ENCODE results near the gene NRARP.

The NRARP gene

DNA sequence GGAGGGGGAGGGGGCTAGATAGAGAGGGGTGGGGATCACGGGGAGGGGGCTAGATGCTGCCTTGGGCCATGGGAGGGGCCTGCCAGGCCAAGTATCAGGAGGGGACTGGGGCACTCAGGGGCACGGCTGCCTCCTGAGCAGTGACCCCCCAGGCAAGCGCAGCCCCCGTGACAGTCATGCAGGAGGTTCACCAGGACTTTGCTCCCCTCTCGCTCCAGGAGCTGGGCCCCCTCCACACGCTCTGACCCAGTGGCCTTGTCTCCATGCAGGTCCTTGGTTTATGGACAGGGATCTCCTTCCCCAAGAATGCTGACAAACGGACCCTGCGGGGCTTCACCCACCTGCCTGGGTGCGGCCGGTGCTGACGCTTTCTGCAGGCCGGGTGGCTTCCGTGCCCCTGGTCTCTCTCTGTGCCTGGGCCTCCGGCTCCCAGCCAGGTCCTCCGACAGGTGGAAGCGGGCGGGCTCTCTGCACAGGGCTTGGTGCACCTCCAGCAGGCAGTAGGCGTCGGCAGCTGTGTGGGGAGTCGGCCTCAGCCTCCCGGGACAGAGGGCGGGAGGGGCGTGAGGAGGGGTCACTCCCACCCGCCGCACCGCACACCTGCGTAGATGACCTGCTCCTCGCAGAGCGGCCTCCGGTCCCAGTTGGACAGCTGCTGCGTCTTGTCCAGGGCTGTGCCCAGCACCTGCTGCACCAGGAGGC lies 46.8 kb upstream of the NRARP start:
- no peak for DNase-seq
- Histone ChIP-seq H3K9me2 (replicated peaks; ENCODE audit: insufficient read depth, low read length) (no peaks in the 10 kb centered on the region), H3K4me2 (ENCODE audit: low read depth, low read length) (no peak overlapping the region), H3K79me2 (ENCODE audit: low read length) (no peaks in the 10 kb centered on the region), H3K36me3 (replicated peaks; ENCODE audit: insufficient read depth, low read length) (no peaks in the 10 kb centered on the region), H2AFZ (ENCODE audit: low read length) (no peak overlapping the region), H3K27me3 (replicated peaks; ENCODE audit: insufficient read depth, low read length) (peaks cover 71% of the 10 kb centered on the region), H3K9ac (ENCODE audit: low read length) (no peak overlapping the region), H3K9me3 (replicated peaks; ENCODE audit: insufficient read depth, low read length) (no peaks in the 10 kb centered on the region), H3F3A (ENCODE audit: insufficient read depth, low read length) (no peaks in the 10 kb centered on the region), H3K4me1 (ENCODE audit: low read length) (no peaks in the 10 kb centered on the region), H3K27ac (ENCODE audit: low read length) (no peak overlapping the region), H3K4me3 (ENCODE audit: low read length) (no peak overlapping the region), H4K20me1 (ENCODE audit: insufficient read depth, low read length) (no peaks in the 10 kb centered on the region)
- TF ChIP-seq, protein P1, sequence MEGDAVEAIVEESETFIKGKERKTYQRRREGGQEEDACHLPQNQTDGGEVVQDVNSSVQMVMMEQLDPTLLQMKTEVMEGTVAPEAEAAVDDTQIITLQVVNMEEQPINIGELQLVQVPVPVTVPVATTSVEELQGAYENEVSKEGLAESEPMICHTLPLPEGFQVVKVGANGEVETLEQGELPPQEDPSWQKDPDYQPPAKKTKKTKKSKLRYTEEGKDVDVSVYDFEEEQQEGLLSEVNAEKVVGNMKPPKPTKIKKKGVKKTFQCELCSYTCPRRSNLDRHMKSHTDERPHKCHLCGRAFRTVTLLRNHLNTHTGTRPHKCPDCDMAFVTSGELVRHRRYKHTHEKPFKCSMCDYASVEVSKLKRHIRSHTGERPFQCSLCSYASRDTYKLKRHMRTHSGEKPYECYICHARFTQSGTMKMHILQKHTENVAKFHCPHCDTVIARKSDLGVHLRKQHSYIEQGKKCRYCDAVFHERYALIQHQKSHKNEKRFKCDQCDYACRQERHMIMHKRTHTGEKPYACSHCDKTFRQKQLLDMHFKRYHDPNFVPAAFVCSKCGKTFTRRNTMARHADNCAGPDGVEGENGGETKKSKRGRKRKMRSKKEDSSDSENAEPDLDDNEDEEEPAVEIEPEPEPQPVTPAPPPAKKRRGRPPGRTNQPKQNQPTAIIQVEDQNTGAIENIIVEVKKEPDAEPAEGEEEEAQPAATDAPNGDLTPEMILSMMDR (IDR thresholded peaks at IDR 0.05; ENCODE audit: low read length), result no peak
- TF ChIP-seq EZH2phosphoT487 (IDR thresholded peaks at IDR 0.05; ENCODE audit: low read length) (no peak), EZH2 (optimal IDR thresholded peaks at IDR 0.05; ENCODE audit: low read depth, low read length) (no peak)

DNA sequence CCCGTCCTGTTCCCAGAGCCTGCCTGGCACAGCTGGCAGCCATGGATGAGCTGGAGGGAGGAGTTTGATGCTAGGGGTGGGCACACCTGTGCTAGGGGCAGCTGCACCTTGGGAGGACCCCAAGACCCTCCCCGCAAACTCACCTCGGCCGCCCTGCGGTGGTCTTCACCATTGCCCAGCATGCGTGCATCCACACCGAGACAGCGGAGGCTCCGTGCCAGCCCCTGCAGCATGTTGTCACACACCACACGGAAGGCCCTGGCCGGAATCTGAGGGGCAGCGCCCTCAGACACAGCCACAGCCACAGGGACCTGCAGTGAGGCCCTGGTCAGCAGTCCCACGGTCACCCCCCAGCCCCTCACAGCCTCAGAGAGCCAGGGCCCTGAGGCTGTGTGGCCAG lies 45.9 kb upstream of the NRARP start:
- DNase-seq, result no peak
- H3K9ac ChIP-seq (ENCODE audit: low read length), result no peak overlapping the region
- H3K27me3 ChIP-seq (replicated peaks; ENCODE audit: insufficient read depth, low read length), result peaks cover 72% of the 10 kb centered on the region
- H3F3A ChIP-seq (ENCODE audit: insufficient read depth, low read length), result no peaks in the 10 kb centered on the region
- H3K4me2 ChIP-seq (ENCODE audit: low read depth, low read length), result no peak overlapping the region
- no peaks in the 10 kb centered on the region for H4K20me1 ChIP-seq (ENCODE audit: insufficient read depth, low read length)
- H3K9me2 ChIP-seq (replicated peaks; ENCODE audit: insufficient read depth, low read length), result no peaks in the 10 kb centered on the region
- no peak overlapping the region for H2AFZ ChIP-seq (ENCODE audit: low read length)
- TF ChIP-seq EZH2phosphoT487 (IDR thresholded peaks at IDR 0.05; ENCODE audit: low read length), result no peak
- no peak for TF ChIP-seq EZH2 (optimal IDR thresholded peaks at IDR 0.05; ENCODE audit: low read depth, low read length)
- TF ChIP-seq, protein P1 (IDR thresholded peaks at IDR 0.05; ENCODE audit: low read length), result no peak
- H3K4me3 ChIP-seq (ENCODE audit: low read length), result no peak overlapping the region
- H3K4me1 ChIP-seq (ENCODE audit: low read length), result no peaks in the 10 kb centered on the region
- no peaks in the 10 kb centered on the region for H3K9me3 ChIP-seq (replicated peaks; ENCODE audit: insufficient read depth, low read length)
- H3K36me3 ChIP-seq (replicated peaks; ENCODE audit: insufficient read depth, low read length), result no peaks in the 10 kb centered on the region
- no peak overlapping the region for H3K27ac ChIP-seq (ENCODE audit: low read length)
- H3K79me2 ChIP-seq (ENCODE audit: low read length), result no peaks in the 10 kb centered on the region

DNA sequence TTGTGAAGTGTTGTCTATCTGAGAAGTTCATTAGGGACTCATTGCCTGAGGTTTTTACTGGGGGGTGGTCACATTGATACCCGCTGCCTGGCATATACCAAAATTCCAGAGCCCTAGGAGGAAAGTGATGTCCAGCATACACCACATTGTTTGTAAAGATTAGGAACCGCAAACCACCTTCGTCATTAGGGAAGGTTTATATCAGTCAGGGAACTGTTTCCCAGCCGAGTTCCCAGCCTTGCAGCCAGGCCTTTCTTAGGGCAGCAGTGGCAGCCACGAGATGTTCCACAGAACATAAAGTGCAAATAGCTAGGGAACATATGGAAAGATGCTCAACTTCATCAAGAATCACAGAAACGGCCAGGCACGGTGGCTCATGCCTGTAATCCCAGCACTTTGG lies 40.4 kb upstream of the NRARP start:
- Histone ChIP-seq H3F3A (ENCODE audit: insufficient read depth, low read length) (no peaks in the 10 kb centered on the region), H3K4me1 (ENCODE audit: low read length) (0 out of 2 replicates have a peak, but pooled peaks cover 4% of the 10 kb centered on the region), H3K9me2 (replicated peaks; ENCODE audit: insufficient read depth, low read length) (no peaks in the 10 kb centered on the region), H3K9ac (ENCODE audit: low read length) (no peak overlapping the region), H2AFZ (ENCODE audit: low read length) (no peak overlapping the region), H3K4me2 (ENCODE audit: low read depth, low read length) (no peak overlapping the region), H3K27ac (ENCODE audit: low read length) (no peak overlapping the region), H3K27me3 (replicated peaks; ENCODE audit: insufficient read depth, low read length) (peaks cover 88% of the 10 kb centered on the region), H3K9me3 (replicated peaks; ENCODE audit: insufficient read depth, low read length) (no peaks in the 10 kb centered on the region), H3K4me3 (ENCODE audit: low read length) (no peak overlapping the region), H3K36me3 (replicated peaks; ENCODE audit: insufficient read depth, low read length) (no peaks in the 10 kb centered on the region), H4K20me1 (ENCODE audit: insufficient read depth, low read length) (no peaks in the 10 kb centered on the region), H3K79me2 (ENCODE audit: low read length) (no peaks in the 10 kb centered on the region)
- DNase-seq, result no peak
- TF ChIP-seq EZH2phosphoT487 (IDR thresholded peaks at IDR 0.05; ENCODE audit: low read length) (no peak), EZH2 (optimal IDR thresholded peaks at IDR 0.05; ENCODE audit: low read depth, low read length) (no peak)
- TF ChIP-seq, protein P1 (IDR thresholded peaks at IDR 0.05; ENCODE audit: low read length), result no peak
